Upper lobe of left lung (tissue), 4 donors: ENCODE results near the gene LYRM2.

ENCODE experiments used
- CTCF ChIP-seq, 6 experiments: fragments of 450-650 bp in 4 of 6; fragments of 200-600 bp in 2 of 6; sonication (generic) in 2 of 6; IDR thresholded peaks; one replicate each; pipeline ENCODE4 v1.5.1; 2016 to 2019; ENCODE audit warnings: antibody characterized with exemption in 6 of 6
- POLR2A ChIP-seq, 4 donors: fragments of 450-650 bp; IDR thresholded peaks; one replicate each; pipeline ENCODE4 v1.5.1; 2016 to 2017; ENCODE audit warnings: antibody characterized with exemption in 4 of 4, mild to moderate bottlenecking in 2 of 4

GRCh38 chr6:89667872-89668556 is 29.5 kb upstream of the LYRM2 start:
- TF ChIP-seq CTCF (IDR thresholded peaks at IDR 0.05) = no peak
- TF ChIP-seq POLR2A (IDR thresholded peaks at IDR 0.05) = no peak
